Keratinocyte (primary cell): Measurements from ENCODE around the gene HAO2. TPM values are rescaled to one million over a fixed set of nuclear protein-coding genes. Genes with fewer than 3 reads are reported as not detected.

ENCODE experiments used
- DNase-seq: peaks from one replicate; pipeline ENCODE4 v3.0.0-alpha.2; 2011; ENCODE audit warnings: low read depth, missing footprints, low spot score
- FAIRE-seq: peaks from 2 replicates; lab custom pipeline; 2011; peaks lifted over from hg19 to GRCh38; lab: Jason Lieb, UNC
- H2AFZ ChIP-seq: 2 replicates; pipeline ENCODE4 v1.6.0; 2012; ENCODE audit warnings: low read length, control low read depth, inconsistent platforms; ENCODE audit not compliant: control insufficient read depth
- H3K27ac ChIP-seq: 2 replicates; pipeline ENCODE4 v1.5.1; 2011; ENCODE audit warnings: low read length; ENCODE audit not compliant: control insufficient read depth, insufficient read depth
- H3K27me3 ChIP-seq: 3 replicates; pipeline ENCODE4 v1.6.0; 2011; ENCODE audit warnings: low read length; ENCODE audit not compliant: control insufficient read depth, insufficient read depth; ENCODE audit errors: extremely low read depth
- H3K36me3 ChIP-seq, 2 experiments: 2 replicates in 1 of 2; 3 replicates in 1 of 2; pipeline ENCODE4 v1.5.1; 2011; ENCODE audit warnings: low read length in 2 of 2, mild to moderate bottlenecking in 1 of 2; ENCODE audit not compliant: control insufficient read depth in 2 of 2, insufficient read depth in 2 of 2; ENCODE audit errors: extremely low read depth in 1 of 2
- H3K4me1 ChIP-seq: 3 replicates; pipeline ENCODE4 v1.5.1; 2011; ENCODE audit warnings: low read length; ENCODE audit not compliant: control insufficient read depth, insufficient read depth; ENCODE audit errors: extremely low read depth
- H3K4me2 ChIP-seq: 3 replicates; pipeline ENCODE4 v1.6.0; 2011; ENCODE audit warnings: low read depth, low read length; ENCODE audit not compliant: control insufficient read depth, insufficient read depth; ENCODE audit errors: extremely low read depth
- H3K4me3 ChIP-seq, 3 experiments: fragments of 200-600 bp in 1 of 3; sonication (generic) in 1 of 3; 2 replicates in 2 of 3; 3 replicates in 1 of 3; pipeline ENCODE4 v1.5.1; 2011 to 2016; ENCODE audit warnings: low read length in 3 of 3, mild to moderate bottlenecking in 3 of 3, control low read depth in 2 of 3, inconsistent platforms in 1 of 3, low read depth in 1 of 3, mixed read lengths in 1 of 3, mixed run types in 1 of 3, moderate library complexity in 1 of 3; ENCODE audit not compliant: control insufficient read depth in 2 of 3, insufficient read depth in 2 of 3; ENCODE audit errors: extremely low read depth in 1 of 3
- H3K79me2 ChIP-seq: 2 replicates; pipeline ENCODE4 v1.6.0; 2012; ENCODE audit warnings: low read length; ENCODE audit not compliant: control insufficient read depth, insufficient read depth
- H3K9ac ChIP-seq: 3 replicates; pipeline ENCODE4 v1.6.0; 2011; ENCODE audit warnings: low read length; ENCODE audit not compliant: control insufficient read depth, insufficient read depth; ENCODE audit errors: extremely low read depth
- H3K9me1 ChIP-seq: 3 replicates; pipeline ENCODE4 v1.6.0; 2011; ENCODE audit warnings: low read length; ENCODE audit not compliant: control insufficient read depth, insufficient read depth; ENCODE audit errors: extremely low read depth
- H3K9me3 ChIP-seq: 2 replicates; pipeline ENCODE4 v1.5.1; 2012; ENCODE audit warnings: low read depth, low read length; ENCODE audit not compliant: control insufficient read depth
- H4K20me1 ChIP-seq: 3 replicates; pipeline ENCODE4 v1.6.0; 2011; ENCODE audit warnings: low read length; ENCODE audit not compliant: control insufficient read depth, insufficient read depth; ENCODE audit errors: extremely low read depth
- EZH2 ChIP-seq: IDR thresholded peaks from one replicate; pipeline ENCODE4 v1.6.1; 2012; ENCODE audit warnings: inconsistent platforms, mild to moderate bottlenecking, low read length, moderate library complexity
- dilution Hi-C: fragments of 300-500 bp; cut with MboI; formaldehyde crosslinking; loops from one replicate; pipeline ENCODE4 v1.7.0; 2020; ENCODE audit warnings: low sequenced_read_pairs; ENCODE audit not compliant: extremely low pct_ligation_motif_present
- polyA plus RNA-seq, 5 experiments: library from polyadenylated mRNA; depleted of rRNA in 3 of 5; stranded (reverse) in 3 of 5; stranded (forward) in 1 of 5; unstranded in 1 of 5; fragments of >200 nt; gene quantifications; 1 replicate in 1 of 5; 2 replicates in 3 of 5; 3 replicates in 1 of 5; pipeline versions ENCODE4 v1.2.1 to v1.2.3, GENCODE V29; 2011 to 2012; ENCODE audit warnings: missing spikeins in 2 of 5, low read depth in 1 of 5, low replicate concordance in 1 of 5
- TF ChIP-seq, protein P1 (sequence below), 3 experiments: IDR thresholded peaks in 1 of 3; conservative IDR thresholded peaks in 1 of 3; optimal IDR thresholded peaks in 1 of 3; 2 replicates in 2 of 3; 3 replicates in 1 of 3; pipeline versions ENCODE3 to v1.5.1; 2011; ENCODE audit warnings: low read length in 3 of 3, mild to moderate bottlenecking in 3 of 3, moderate library complexity in 2 of 3, control low read depth in 1 of 3, inconsistent platforms in 1 of 3; ENCODE audit not compliant: insufficient read depth in 2 of 3; ENCODE audit errors: extremely low read depth in 1 of 3

HAO2 gene
- polyA plus RNA-seq, 1 donor (not counting 4 experiments of a cell fraction or from before 2014, with no cell fraction given) = not detected

DNA sequence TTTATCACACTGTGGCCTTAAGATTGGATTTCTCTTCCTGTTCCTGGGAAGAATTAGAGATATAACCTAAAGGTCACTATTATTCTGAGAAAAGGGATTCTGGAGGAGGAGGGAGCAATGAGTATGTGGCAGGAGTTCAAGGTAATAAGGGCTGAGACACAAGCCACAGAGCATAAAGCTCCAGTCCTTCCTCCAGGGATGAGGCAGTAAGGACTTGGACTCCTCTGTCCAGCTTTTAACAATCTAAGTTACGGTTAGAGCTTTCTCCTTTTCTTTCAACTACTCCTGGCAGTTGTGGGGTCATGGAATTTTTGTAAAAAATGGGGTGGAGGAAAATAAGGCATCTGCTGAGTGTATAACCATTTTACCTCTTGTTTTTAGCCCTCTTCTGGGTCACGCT is 46.4 kb downstream of the HAO2 start, which contains the start of gene HSD3B2:
Gene HSD3B2 (plus strand): TSS at position 201 of the 400 bp plus-strand sequence. CDS start 270 bp downstream, outside the sequence.
- Histone ChIP-seq H3K27ac (no peak within 1 kb of the TSS), H3K4me2 (no peak within 1 kb of the TSS), H3K36me3 (no peaks in the 10 kb centered on the region), H3K4me3 (no peak within 1 kb of the TSS), H3K27me3 (peaks cover 8% of the 10 kb centered on the region), H3K79me2 (no peaks in the 10 kb centered on the region), H3K9me1 (no peaks in the 10 kb centered on the region), H2AFZ (no peak within 1 kb of the TSS), H3K9ac (no peak within 1 kb of the TSS), H3K9me3 (no peaks in the 10 kb centered on the region), H4K20me1 (no peaks in the 10 kb centered on the region), H3K4me1 (no peaks in the 10 kb centered on the region)
- TF ChIP-seq, protein P1, sequence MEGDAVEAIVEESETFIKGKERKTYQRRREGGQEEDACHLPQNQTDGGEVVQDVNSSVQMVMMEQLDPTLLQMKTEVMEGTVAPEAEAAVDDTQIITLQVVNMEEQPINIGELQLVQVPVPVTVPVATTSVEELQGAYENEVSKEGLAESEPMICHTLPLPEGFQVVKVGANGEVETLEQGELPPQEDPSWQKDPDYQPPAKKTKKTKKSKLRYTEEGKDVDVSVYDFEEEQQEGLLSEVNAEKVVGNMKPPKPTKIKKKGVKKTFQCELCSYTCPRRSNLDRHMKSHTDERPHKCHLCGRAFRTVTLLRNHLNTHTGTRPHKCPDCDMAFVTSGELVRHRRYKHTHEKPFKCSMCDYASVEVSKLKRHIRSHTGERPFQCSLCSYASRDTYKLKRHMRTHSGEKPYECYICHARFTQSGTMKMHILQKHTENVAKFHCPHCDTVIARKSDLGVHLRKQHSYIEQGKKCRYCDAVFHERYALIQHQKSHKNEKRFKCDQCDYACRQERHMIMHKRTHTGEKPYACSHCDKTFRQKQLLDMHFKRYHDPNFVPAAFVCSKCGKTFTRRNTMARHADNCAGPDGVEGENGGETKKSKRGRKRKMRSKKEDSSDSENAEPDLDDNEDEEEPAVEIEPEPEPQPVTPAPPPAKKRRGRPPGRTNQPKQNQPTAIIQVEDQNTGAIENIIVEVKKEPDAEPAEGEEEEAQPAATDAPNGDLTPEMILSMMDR (optimal IDR thresholded peaks at IDR 0.05 in 1 of 3, IDR thresholded peaks at IDR 0.05 in 1 of 3, conservative IDR thresholded peaks at IDR 0.05 in 1 of 3; ENCODE audit: extremely low read depth in 1 of 3, insufficient read depth in 2 of 3, low read length in 3 of 3) = no peak
- TF ChIP-seq EZH2 = no peak
- DNase-seq (no peak), FAIRE-seq (no peak)
- dilution Hi-C loops = no loop called here

DNA sequence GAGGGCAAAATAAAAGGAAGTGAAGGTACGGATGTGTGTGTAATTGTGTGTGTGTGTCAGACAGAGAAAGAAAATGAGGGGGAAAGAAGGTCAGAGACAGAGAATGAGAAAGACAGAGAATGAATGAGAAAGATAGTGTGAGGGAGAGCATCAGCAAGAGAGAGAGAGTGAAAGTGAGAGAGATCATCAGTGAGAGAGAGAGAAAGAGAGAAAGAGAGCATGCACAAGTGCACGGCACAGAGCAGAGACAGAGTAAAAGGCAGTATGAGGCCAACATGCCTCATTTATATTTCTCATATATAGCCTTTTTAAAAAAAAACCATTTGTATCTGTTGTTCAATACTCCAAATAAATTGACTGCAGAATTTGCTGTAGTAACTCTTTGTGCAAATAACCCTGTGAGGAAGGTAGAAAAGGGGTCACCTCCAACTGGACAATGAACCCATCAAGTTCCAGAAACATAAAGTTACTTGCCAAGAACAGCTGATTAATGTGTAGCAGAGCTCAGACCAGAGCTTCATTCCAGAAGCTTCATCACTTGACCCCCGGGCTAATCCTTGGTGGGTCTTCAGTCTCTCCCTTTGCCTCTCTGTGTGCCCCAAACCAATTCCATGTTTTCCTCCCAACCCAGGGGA is 47.5 kb downstream of the HAO2 start:
- H3K9me3 ChIP-seq = no peaks in the 10 kb centered on the region
- H3K4me3 ChIP-seq = no peak overlapping the region
- H3K27me3 ChIP-seq = peaks cover 8% of the 10 kb centered on the region
- no peaks in the 10 kb centered on the region for H3K79me2 ChIP-seq
- no peak overlapping the region for H3K27ac ChIP-seq
- H4K20me1 ChIP-seq = no peaks in the 10 kb centered on the region
- no peak overlapping the region for H3K4me2 ChIP-seq
- H3K9ac ChIP-seq = no peak overlapping the region
- no peaks in the 10 kb centered on the region for H3K36me3 ChIP-seq
- no peaks in the 10 kb centered on the region for H3K4me1 ChIP-seq
- dilution Hi-C loops = no loop called here
- no peaks in the 10 kb centered on the region for H3K9me1 ChIP-seq
- no peak for FAIRE-seq
- TF ChIP-seq, protein P1 (optimal IDR thresholded peaks at IDR 0.05 in 1 of 3, IDR thresholded peaks at IDR 0.05 in 1 of 3, conservative IDR thresholded peaks at IDR 0.05 in 1 of 3; ENCODE audit: extremely low read depth in 1 of 3, insufficient read depth in 2 of 3, low read length in 3 of 3) = no peak
- no peak for TF ChIP-seq EZH2
- DNase-seq = no peak
- H2AFZ ChIP-seq = no peak overlapping the region
